Mesendoderm (in vitro differentiated cells): ENCODE results near the gene CDK14.

Source experiments
- DNase-seq: peaks from one replicate; pipeline ENCODE4 v3.0.0; 2013
- H2AK5ac ChIP-seq: 2 replicates; pipeline ENCODE4 v1.6.1; 2013; ENCODE audit warnings: low read length, inconsistent platforms
- H2BK120ac ChIP-seq: 2 replicates; pipeline ENCODE4 v1.6.1; 2013; ENCODE audit warnings: low read depth, mild to moderate bottlenecking, low read length, moderate library complexity, mixed read lengths
- H2BK15ac ChIP-seq: replicated peaks from 2 replicates; pipeline ENCODE4 v1.6.1; 2013; ENCODE audit warnings: low read depth, mild to moderate bottlenecking, moderate library complexity
- H2BK5ac ChIP-seq: 2 replicates; pipeline ENCODE4 v1.6.1; 2013; ENCODE audit warnings: low read length, inconsistent platforms
- H3K18ac ChIP-seq: 2 replicates; pipeline ENCODE4 v1.6.1; 2013; ENCODE audit warnings: mild to moderate bottlenecking, low read length, mixed read lengths
- H3K23ac ChIP-seq: one replicate; pipeline ENCODE4 v1.6.1; 2013; ENCODE audit warnings: low read length
- H3K27ac ChIP-seq: 2 replicates; pipeline ENCODE4 v1.5.1; 2013; ENCODE audit warnings: low read depth, mild to moderate bottlenecking, inconsistent platforms, low read length, moderate library complexity
- H3K27me3 ChIP-seq: 2 replicates; pipeline ENCODE4 v1.6.1; 2013; ENCODE audit warnings: low read length, control low read depth, mild to moderate bottlenecking, inconsistent platforms; ENCODE audit not compliant: insufficient read depth, poor library complexity
- H3K36me3 ChIP-seq: 2 replicates; pipeline ENCODE4 v1.6.1; 2013; ENCODE audit warnings: low read length, inconsistent platforms; ENCODE audit not compliant: control insufficient read depth, insufficient read depth
- H3K4ac ChIP-seq: one replicate; pipeline ENCODE4 v1.6.1; 2013; ENCODE audit warnings: low read depth, mild to moderate bottlenecking, low read length, moderate library complexity
- H3K4me1 ChIP-seq: 2 replicates; pipeline ENCODE4 v1.6.1; 2013; ENCODE audit warnings: low read depth, low read length, inconsistent platforms; ENCODE audit not compliant: control insufficient read depth
- H3K4me2 ChIP-seq: 2 replicates; pipeline ENCODE4 v1.6.1; 2013; ENCODE audit warnings: low read length
- H3K4me3 ChIP-seq: 2 replicates; pipeline ENCODE4 v1.5.1; 2013; ENCODE audit warnings: mild to moderate bottlenecking, low read length
- H3K56ac ChIP-seq: one replicate; pipeline ENCODE4 v1.6.1; 2013; ENCODE audit warnings: low read length
- H3K79me1 ChIP-seq: 2 replicates; pipeline ENCODE4 v1.6.1; 2013; ENCODE audit warnings: low read length, inconsistent platforms
- H3K79me2 ChIP-seq: 2 replicates; pipeline ENCODE4 v1.6.1; 2013; ENCODE audit warnings: mild to moderate bottlenecking, low read length; ENCODE audit not compliant: control insufficient read depth, insufficient read depth
- H3K9ac ChIP-seq: 2 replicates; pipeline ENCODE4 v1.6.1; 2013; ENCODE audit warnings: low read length, inconsistent platforms
- H4K5ac ChIP-seq: one replicate; pipeline ENCODE4 v1.6.1; 2013; ENCODE audit warnings: low read length
- H4K8ac ChIP-seq: one replicate; pipeline ENCODE4 v1.6.1; 2013; ENCODE audit warnings: low read depth, mild to moderate bottlenecking, control low read depth, low read length, moderate library complexity
- WGBS: extraction: QIAGEN DNeasy Blood & Tissue Kit; methylation state at CpG from one replicate; pipeline ENCODE4 v1.1.7; 2013; ENCODE audit warnings: low lambda C conversion rate, missing lambda C conversion rate; ENCODE audit not compliant: insufficient coverage; ENCODE audit errors: extremely low coverage; 5-methylcytosine and 5-hydroxymethylcytosine counted together

The CDK14 gene

DNA sequence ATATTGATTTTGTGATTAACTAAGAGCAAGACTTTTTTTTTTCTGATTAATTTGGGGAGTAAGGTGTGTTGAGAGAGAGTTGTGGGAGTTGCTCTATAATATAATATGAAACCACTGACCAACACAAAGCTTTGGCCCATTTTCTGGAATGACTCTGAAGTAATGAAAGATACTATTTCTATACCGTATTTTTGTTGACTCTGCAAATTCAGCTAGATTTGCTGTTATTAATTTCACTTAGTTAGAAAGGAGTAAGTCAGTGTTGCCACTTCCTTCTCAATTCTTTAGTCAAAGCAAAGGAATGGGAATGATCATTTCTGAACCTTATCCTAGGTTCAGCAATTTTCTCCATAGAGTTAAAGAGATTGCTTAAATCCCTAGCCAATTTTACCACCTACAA is 355.1 kb downstream of the CDK14 start:
- Histone ChIP-seq H4K8ac (no peak overlapping the region), H3K23ac (no peak overlapping the region), H3K27ac (no peak overlapping the region), H3K4me3 (no peak overlapping the region), H2BK15ac (no peak overlapping the region), H4K5ac (no peak overlapping the region), H3K4me1 (peaks cover 3% of the 10 kb centered on the region), H2BK120ac (no peak overlapping the region), H2AK5ac (no peak overlapping the region), H2BK5ac (no peak overlapping the region), H3K36me3 (no peaks in the 10 kb centered on the region), H3K79me1 (no peaks in the 10 kb centered on the region), H3K56ac (no peak overlapping the region), H3K18ac (no peak overlapping the region), H3K4me2 (no peak overlapping the region), H3K4ac (no peak overlapping the region), H3K9ac (no peak overlapping the region), H3K79me2 (no peaks in the 10 kb centered on the region), H3K27me3 (no peaks in the 10 kb centered on the region)
- WGBS, result no CpG with 5 or more reads among the region's 1 CpG
- no peak for DNase-seq

GRCh38 chr7:90951986-90952954 is 356.1 kb downstream of the CDK14 start:
- Histone ChIP-seq H3K9ac (no peak overlapping the region), H3K23ac (no peak overlapping the region), H3K36me3 (no peaks in the 10 kb centered on the region), H2BK120ac (no peak overlapping the region), H2AK5ac (no peak overlapping the region), H3K27ac (no peak overlapping the region), H3K27me3 (no peaks in the 10 kb centered on the region), H3K4me3 (no peak overlapping the region), H3K79me1 (no peaks in the 10 kb centered on the region), H3K4me1 (peaks cover 3% of the 10 kb centered on the region), H3K18ac (no peak overlapping the region), H2BK15ac (no peak overlapping the region), H4K5ac (no peak overlapping the region), H2BK5ac (no peak overlapping the region), H3K56ac (no peak overlapping the region), H3K4me2 (no peak overlapping the region), H3K4ac (no peak overlapping the region), H4K8ac (no peak overlapping the region), H3K79me2 (no peaks in the 10 kb centered on the region)
- no CpG with 5 or more reads among the region's 7 CpGs for WGBS
- DNase-seq, result peak; percentile 72

DNA sequence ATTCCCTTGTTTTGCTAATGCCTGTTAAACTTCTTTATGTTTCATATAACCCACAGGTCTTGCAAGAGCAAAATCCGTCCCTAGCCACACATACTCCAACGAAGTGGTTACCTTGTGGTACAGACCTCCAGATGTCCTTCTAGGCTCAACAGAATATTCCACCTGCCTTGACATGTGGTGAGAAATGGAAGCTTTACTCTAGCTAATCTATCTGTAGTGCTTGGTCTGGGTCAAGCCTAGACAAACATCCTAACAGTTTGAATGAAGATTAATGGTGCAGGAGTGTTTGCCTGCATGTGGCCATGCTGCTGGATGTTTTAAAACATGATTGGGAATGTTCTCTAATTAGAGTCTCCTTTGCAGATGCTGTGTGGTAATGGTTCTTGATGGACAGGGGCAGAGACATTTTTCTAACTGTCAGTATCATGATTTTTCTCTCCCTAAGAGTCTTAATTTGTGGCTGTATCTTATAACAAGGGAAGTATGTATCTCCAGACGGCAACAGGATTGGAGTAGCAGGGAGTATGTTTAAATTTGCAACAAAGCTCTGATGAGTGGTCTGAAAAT is 359.6 kb downstream of the CDK14 start:
- H2BK15ac ChIP-seq, result no peak overlapping the region
- no peak overlapping the region for H3K27ac ChIP-seq
- DNase-seq, result no peak

DNA sequence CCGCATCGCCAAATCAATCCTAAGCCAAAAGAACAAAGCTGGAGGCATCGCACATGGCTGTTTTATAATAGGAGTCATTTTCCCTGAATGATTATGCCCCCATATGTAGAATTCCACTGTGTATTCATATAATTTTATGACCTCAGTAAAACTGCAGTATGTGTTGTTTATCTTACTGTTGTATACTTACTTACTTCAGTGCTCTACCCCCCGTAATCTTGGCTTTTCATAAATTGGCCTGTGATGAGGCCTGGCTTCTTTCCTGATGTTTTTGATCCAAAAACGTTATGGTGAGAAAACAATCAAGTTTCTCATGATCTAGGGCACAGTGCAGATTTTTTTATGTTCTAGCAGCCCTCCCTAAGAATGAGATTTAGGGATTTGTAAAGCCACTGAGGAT is 361.8 kb downstream of the CDK14 start:
- Histone ChIP-seq H3K23ac (no peak overlapping the region), H3K79me2 (no peaks in the 10 kb centered on the region), H3K4me2 (no peak overlapping the region), H3K4me3 (no peak overlapping the region), H3K56ac (no peak overlapping the region), H3K9ac (no peak overlapping the region), H4K5ac (no peak overlapping the region), H3K18ac (no peak overlapping the region), H3K4ac (no peak overlapping the region), H2BK15ac (no peak overlapping the region), H3K27ac (no peak overlapping the region), H3K4me1 (no peaks in the 10 kb centered on the region), H3K36me3 (no peaks in the 10 kb centered on the region), H2AK5ac (no peak overlapping the region), H3K79me1 (no peaks in the 10 kb centered on the region), H2BK5ac (no peak overlapping the region), H2BK120ac (no peak overlapping the region), H4K8ac (no peak overlapping the region), H3K27me3 (no peaks in the 10 kb centered on the region)
- no CpG with 5 or more reads among the region's 5 CpGs for WGBS
- no peak for DNase-seq

More for the DNA sequence above, 359.6 kb downstream of the CDK14 start:
- peaks cover 3% of the 10 kb centered on the region for H3K4me1 ChIP-seq
- no peak overlapping the region for H3K9ac ChIP-seq
- no peak overlapping the region for H3K18ac ChIP-seq
- H3K4ac ChIP-seq, result no peak overlapping the region
- no peak overlapping the region for H3K56ac ChIP-seq
- H3K23ac ChIP-seq, result no peak overlapping the region
- H3K4me3 ChIP-seq, result no peak overlapping the region
- H4K5ac ChIP-seq, result no peak overlapping the region
- WGBS, result no CpG with 5 or more reads among the region's 3 CpGs
- H2AK5ac ChIP-seq, result no peak overlapping the region
- no peak overlapping the region for H2BK120ac ChIP-seq
- H3K4me2 ChIP-seq, result no peak overlapping the region
- H4K8ac ChIP-seq, result no peak overlapping the region
- no peaks in the 10 kb centered on the region for H3K79me1 ChIP-seq
- H3K36me3 ChIP-seq, result no peaks in the 10 kb centered on the region
- H3K27me3 ChIP-seq, result no peaks in the 10 kb centered on the region
- no peaks in the 10 kb centered on the region for H3K79me2 ChIP-seq
- no peak overlapping the region for H2BK5ac ChIP-seq

DNA sequence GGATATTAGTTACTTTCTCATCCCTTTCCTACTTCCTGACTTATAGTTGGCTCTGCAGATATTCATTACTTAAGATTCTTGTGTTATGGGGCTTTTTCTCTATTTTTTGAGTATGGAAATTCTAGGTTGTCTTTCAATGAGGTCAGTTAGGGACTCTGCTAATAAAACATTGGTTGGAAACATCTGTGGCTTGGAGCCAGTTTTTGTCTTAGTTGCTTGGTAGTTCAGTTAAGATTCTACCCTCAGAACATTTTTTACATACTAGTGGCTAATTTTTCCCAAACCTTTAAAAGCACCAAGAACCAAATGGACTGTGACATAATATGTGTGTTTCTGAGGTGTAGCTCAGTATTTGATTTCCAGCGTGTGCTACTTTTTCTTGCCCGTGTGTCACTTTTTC is 362.5 kb downstream of the CDK14 start:
- Histone ChIP-seq H2BK5ac (no peak overlapping the region), H3K27me3 (no peaks in the 10 kb centered on the region), H3K79me2 (no peaks in the 10 kb centered on the region), H2BK120ac (no peak overlapping the region), H3K23ac (no peak overlapping the region), H3K79me1 (no peaks in the 10 kb centered on the region), H4K5ac (no peak overlapping the region), H3K18ac (no peak overlapping the region), H3K4ac (no peak overlapping the region), H3K36me3 (no peaks in the 10 kb centered on the region), H3K27ac (no peak overlapping the region), H3K4me3 (no peak overlapping the region), H2AK5ac (no peak overlapping the region), H3K9ac (no peak overlapping the region), H3K56ac (no peak overlapping the region), H3K4me1 (no peaks in the 10 kb centered on the region), H2BK15ac (no peak overlapping the region), H3K4me2 (no peak overlapping the region), H4K8ac (no peak overlapping the region)
- DNase-seq, result no peak
- no CpG with 5 or more reads among the region's 2 CpGs for WGBS
